Activated CD4-positive, alpha-beta T cell treated with anti-CD3 and anti-CD28 coated beads for 36 hours (primary cell): ENCODE results near the gene KISS1R. TPM values are rescaled to one million over a fixed set of nuclear protein-coding genes. Genes with fewer than 3 reads are reported as not detected.
A peak's percentile ranks its signal among the peaks of the same experiment; 100 is the strongest.

Experiments used
- ATAC-seq: fragments of 200-7000 bp; cut with Tn5 transposase; one replicate; pipeline ENCODE4 v1.10.0; 2021; ENCODE audit warnings: mild to moderate bottlenecking, moderate library complexity
- CTCF ChIA-PET: fragments of 350-600 bp; sonication (Branson Sonifier 250); formaldehyde crosslinking; loops from one replicate; lab custom pipeline; 2021; ENCODE audit warnings: antibody characterized with exemption; lab: Charles Lee
- POLR2A ChIA-PET: fragments of 350-600 bp; sonication (Branson Sonifier 250); formaldehyde crosslinking; loops from one replicate; lab custom pipeline; 2021; ENCODE audit warnings: antibody characterized with exemption, inconsistent platforms; lab: Charles Lee
- DNase-seq: peaks from one replicate; pipeline ENCODE4 v3.0.0-alpha.2; 2020
- H3K27ac Mint-ChIP-seq: one replicate; pipeline ENCODE4 v1.8.0; 2021; ENCODE audit warnings: mixed read lengths
- H3K27me3 Mint-ChIP-seq: one replicate; pipeline ENCODE4 v1.8.0; 2021; ENCODE audit warnings: mixed read lengths
- H3K36me3 Mint-ChIP-seq: one replicate; pipeline ENCODE4 v1.8.0; 2021; ENCODE audit warnings: low read depth, mixed read lengths
- H3K4me1 Mint-ChIP-seq: one replicate; pipeline ENCODE4 v1.8.0; 2021; ENCODE audit warnings: mixed read lengths
- H3K4me3 Mint-ChIP-seq: one replicate; pipeline ENCODE4 v1.8.0; 2021; ENCODE audit warnings: mild to moderate bottlenecking, moderate library complexity, mixed read lengths
- H3K9me3 Mint-ChIP-seq: one replicate; pipeline ENCODE4 v1.8.0; 2021; ENCODE audit warnings: low read depth, mixed read lengths
- intact Hi-C, 2 experiments: fragments of 100-400 bp; cut with DNase I in 1 of 2; cut with micrococcal nuclease in 1 of 2; formaldehyde crosslinking; loops; one replicate each; pipeline versions ENCODE4 v1.14.2 to v1.15.1; 2022 to 2024; cut with DNase I, micrococcal nuclease
- total RNA-seq, 2 experiments: library from RNA; stranded (reverse); gene quantifications; one replicate each; pipeline ENCODE4 v1.2.3, GENCODE V29; 2021

KISS1R gene
- total RNA-seq, 2 experiments from 2014 or later, result 14.3 to 18.4 TPM

GRCh38 chr19:902446-903226 is 14.5 kb upstream of the KISS1R start:
- intact Hi-C loops, result no loop called here
- Mint-ChIP-seq H3K36me3 (peaks cover 27% of the 10 kb centered on the region), H3K9me3 (no peaks in the 10 kb centered on the region), H3K4me3 (no peak overlapping the region), H3K4me1 (peaks cover 36% of the 10 kb centered on the region), H3K27me3 (no peaks in the 10 kb centered on the region), H3K27ac (no peak overlapping the region)
- ChIA-PET POLR2A (interaction anchor here (0.6 to 0.7 kb wide), 2 partner anchors 11 to 38 kb away, joined by 3 to 5 read pairs; no protein-coding TSS in a partner anchor), CTCF (interaction anchor here (0.6 to 1.4 kb wide), 2 partner anchors 9 to 173 kb away, joined by 3 read pairs; partner anchors contain the start of genes MED16 and RNU6-9)
- ATAC-seq, result no peak
- no peak for DNase-seq

DNA sequence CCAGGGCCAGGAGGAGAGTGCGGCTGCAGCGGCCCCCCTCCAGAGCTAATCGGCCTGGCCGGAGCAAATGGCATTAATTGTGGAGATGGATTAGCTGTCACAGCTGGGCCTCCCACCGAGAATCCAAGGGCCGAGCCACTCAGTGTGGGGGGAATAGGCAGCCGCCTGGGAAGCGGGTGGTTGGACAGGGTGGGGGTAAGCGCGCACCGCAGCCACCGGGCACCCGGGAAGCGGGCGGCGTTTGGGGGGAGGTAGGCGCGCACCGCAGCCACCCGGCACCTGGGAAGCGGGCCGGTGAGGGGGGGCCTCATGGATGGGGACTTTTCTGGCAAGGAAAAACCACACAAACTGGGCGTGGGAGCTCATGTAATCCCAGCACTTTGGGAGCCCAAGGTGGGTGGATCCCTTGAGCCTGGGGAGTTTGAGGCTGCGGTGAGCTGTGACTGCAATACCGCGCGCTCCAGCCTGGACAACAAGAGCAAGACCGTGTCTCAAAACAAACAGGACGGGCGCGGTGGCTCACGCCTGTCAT is 13.8 kb upstream of the KISS1R start:
- peaks cover 41% of the 10 kb centered on the region for H3K4me1 Mint-ChIP-seq
- H3K36me3 Mint-ChIP-seq, result peaks cover 28% of the 10 kb centered on the region
- intact Hi-C loops, result no loop called here
- ChIA-PET CTCF (interaction anchor here (0.6 to 0.9 kb wide), 5 partner anchors 40 to 633 kb away, joined by 3 to 4 read pairs (median 3); no protein-coding TSS in a partner anchor), POLR2A (interaction anchor here (0.6 to 0.7 kb wide), 3 partner anchors 11 to 342 kb away, joined by 3 to 5 read pairs (median 4); no protein-coding TSS in a partner anchor)
- no peak overlapping the region for H3K27ac Mint-ChIP-seq
- DNase-seq, result no peak
- no peak overlapping the region for H3K4me3 Mint-ChIP-seq
- H3K9me3 Mint-ChIP-seq, result no peaks in the 10 kb centered on the region
- no peak for ATAC-seq
- H3K27me3 Mint-ChIP-seq, result no peaks in the 10 kb centered on the region

DNA sequence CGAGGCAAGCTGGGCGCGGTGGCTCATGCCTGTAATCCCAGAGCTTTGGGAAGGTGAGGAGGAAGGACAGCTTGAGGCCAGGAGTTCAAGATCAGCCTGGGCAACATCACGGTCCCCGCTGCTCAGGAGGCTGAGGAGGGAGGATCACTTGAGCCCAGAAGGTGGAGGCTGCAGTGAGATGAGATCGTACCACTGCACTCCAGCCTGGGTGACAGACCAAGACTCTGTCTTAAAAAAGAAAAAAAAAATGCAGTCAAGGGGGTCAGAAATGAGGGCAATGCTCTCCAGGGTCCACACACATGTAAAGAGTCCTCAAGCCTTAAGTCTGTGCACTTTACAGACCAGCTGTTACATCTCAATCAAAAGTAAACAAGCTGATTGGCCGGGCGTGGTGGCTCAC is 12.6 kb upstream of the KISS1R start:
- ATAC-seq (no peak), DNase-seq (no peak)
- peaks cover 26% of the 10 kb centered on the region for H3K36me3 Mint-ChIP-seq
- no peaks in the 10 kb centered on the region for H3K27me3 Mint-ChIP-seq
- ChIA-PET POLR2A (interaction anchor here (0.7 to 1.0 kb wide), 2 partner anchors 11 to 122 kb away, joined by 9 to 10 read pairs; partner anchors contain the start of gene RNU6-9), CTCF (interaction anchor here (1.1 kb wide), 1 partner anchor 281 kb away, joined by 4 read pairs; no protein-coding TSS in a partner anchor)
- intact Hi-C loops, result no loop called here
- H3K4me1 Mint-ChIP-seq, result peaks cover 53% of the 10 kb centered on the region
- no peak overlapping the region for H3K4me3 Mint-ChIP-seq
- no peaks in the 10 kb centered on the region for H3K9me3 Mint-ChIP-seq
- H3K27ac Mint-ChIP-seq, result no peak overlapping the region

DNA sequence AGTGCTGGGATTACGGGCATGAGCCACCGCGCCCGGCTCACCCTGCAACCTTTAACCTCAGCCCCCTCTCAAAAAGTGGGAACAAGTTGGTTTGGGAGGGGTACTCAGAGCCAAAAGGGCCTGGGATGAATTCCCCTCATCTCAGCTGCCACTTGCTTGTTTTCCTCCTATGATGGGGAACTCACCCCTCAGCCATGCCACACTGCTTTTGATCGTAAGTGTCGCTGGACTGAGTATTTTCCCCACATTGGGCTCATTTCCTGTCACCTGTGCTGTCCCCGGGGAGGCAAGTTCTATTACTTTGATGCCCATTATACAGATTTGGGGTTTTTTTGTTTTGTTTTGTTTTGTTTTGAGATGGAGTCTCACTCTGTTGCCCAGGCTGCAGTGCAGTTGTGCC is 10.7 kb upstream of the KISS1R start:
- DNase-seq, result no peak
- Mint-ChIP-seq H3K36me3 (peaks cover 22% of the 10 kb centered on the region), H3K27ac (peak overlapping the region; percentile 80), H3K4me1 (peaks cover 56% of the 10 kb centered on the region), H3K9me3 (no peaks in the 10 kb centered on the region), H3K4me3 (no peak overlapping the region), H3K27me3 (no peaks in the 10 kb centered on the region)
- POLR2A ChIA-PET, result interaction anchor here (0.7 kb wide), 1 partner anchor 1155 kb away, joined by 9 read pairs; no protein-coding TSS in a partner anchor
- CTCF ChIA-PET, result interaction anchor here (1.5 to 2.1 kb wide), 2 partner anchors 13 to 43 kb away, joined by 3 to 7 read pairs; partner anchors contain the start of genes MED16 and RNU6-9
- ATAC-seq, result no peak
- intact Hi-C loops, result no loop called here

DNA sequence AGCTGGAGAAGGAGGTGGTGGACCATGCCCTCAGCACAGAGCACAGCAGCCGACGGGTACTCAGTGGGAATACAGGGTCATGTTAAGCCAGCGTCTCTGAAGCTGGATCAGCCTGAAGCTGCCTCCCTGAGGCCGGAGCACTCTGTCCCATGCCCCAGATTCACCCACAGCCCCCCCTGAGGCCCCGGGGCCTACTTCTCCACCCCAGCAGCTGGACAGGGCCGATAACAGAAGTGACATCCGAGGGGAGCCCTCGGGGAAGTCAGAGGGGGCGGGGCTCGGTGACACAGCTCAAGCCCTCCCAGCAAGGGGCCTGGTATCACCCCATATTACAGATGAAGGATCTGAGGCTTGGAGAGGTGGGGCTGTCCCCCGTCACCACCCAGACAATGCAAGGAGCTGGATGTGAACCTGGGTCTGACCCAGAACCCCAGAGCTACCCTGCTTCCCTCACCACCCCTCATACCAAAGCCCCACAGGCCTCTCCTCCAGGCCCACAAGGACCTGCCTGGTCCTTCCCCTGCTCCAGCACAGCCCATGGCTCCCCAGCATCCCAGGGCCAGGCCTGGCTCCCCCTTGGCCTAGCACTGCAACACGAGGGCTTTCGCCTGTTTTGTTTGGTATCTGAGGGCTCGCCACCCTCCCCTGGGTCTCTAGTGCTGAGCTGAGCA is 9.8 kb upstream of the KISS1R start:
- intact Hi-C loops, result no loop called here
- Mint-ChIP-seq H3K4me1 (peaks cover 55% of the 10 kb centered on the region), H3K36me3 (peaks cover 20% of the 10 kb centered on the region), H3K9me3 (no peaks in the 10 kb centered on the region), H3K27ac (peak overlapping the region; percentile 80), H3K4me3 (no peak overlapping the region), H3K27me3 (no peaks in the 10 kb centered on the region)
- DNase-seq (peak; percentile 70), ATAC-seq (peak; percentile 17)
- CTCF ChIA-PET, result interaction anchor here (1.2 to 2.1 kb wide), 3 partner anchors 14 to 76 kb away, joined by 3 to 7 read pairs (median 5); partner anchors contain the start of genes MED16, RNU6-9 and WDR18
- POLR2A ChIA-PET, result interaction anchor here (0.5 to 1.1 kb wide), 4 partner anchors 13 to 114 kb away, joined by 3 to 4 read pairs (median 3); partner anchors contain the start of genes MED16, RNU6-2 and RNU6-9

- Mint-ChIP-seq H3K4me1 (peaks cover 46% of the 10 kb centered on the region), H3K4me3 (peak overlapping the region; percentile 62), H3K27ac (peak overlapping the region; percentile 60), H3K36me3 (peaks cover 15% of the 10 kb centered on the region), H3K9me3 (no peaks in the 10 kb centered on the region), H3K27me3 (no peaks in the 10 kb centered on the region)
- intact Hi-C loops, result no loop called here
- ATAC-seq, result no peak
- CTCF ChIA-PET, result interaction anchor here (0.9 kb wide), 1 partner anchor 72 kb away, joined by 3 read pairs; the partner anchor contains the start of gene WDR18
- no peak for DNase-seq
- POLR2A ChIA-PET, result no interaction called here
Observed at GRCh38 chr19:911197-912033, 5.7 kb upstream of the KISS1R start.

GRCh38 chr19:912181-913079 is 4.7 kb upstream of the KISS1R start:
- Mint-ChIP-seq H3K36me3 (peaks cover 14% of the 10 kb centered on the region), H3K4me3 (peak overlapping the region; percentile 79), H3K27ac (no peak overlapping the region), H3K9me3 (no peaks in the 10 kb centered on the region), H3K4me1 (peaks cover 36% of the 10 kb centered on the region), H3K27me3 (no peaks in the 10 kb centered on the region)
- CTCF ChIA-PET, result no interaction called here
- DNase-seq (peak; percentile 50), ATAC-seq (no peak)
- intact Hi-C loops, result loop anchor here in 1 of 2 experiments (1.0 kb wide), 2 partner anchors 19 to 115 kb away; partner anchors contain the start of genes MED16, PTBP1 and RNU6-9
- POLR2A ChIA-PET, result no interaction called here

DNA sequence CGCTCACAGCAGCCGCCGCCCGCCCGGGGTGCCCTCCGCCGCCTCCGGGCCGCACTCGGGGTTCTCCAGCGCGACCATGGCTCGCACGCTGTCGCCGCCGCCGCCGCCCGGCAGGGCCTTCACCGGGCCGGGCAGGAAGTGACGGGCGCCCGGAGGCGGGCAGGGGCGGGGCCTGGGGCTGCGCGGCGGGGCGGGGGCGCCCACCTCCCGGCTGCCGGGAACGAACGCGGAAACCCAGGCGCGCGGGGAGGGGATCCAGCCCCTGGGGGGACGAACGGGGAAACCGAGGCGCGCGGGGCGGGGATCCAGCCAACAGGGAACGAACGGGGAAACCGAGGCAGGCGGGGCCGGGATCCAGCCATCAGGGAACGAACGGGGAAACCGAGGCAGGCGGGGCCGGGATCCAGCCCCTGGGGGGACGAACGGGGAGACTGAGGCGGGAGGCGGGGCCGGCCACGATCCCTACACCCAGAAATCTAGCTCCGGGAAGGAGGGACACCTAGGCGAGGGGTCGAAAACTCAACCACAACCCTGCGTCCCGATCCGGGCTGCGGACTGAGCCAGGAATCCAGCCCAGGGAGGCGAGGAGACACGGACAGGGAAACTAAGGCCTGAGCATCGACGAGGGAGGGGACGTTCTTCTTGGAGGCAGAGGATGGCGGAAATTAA is 3.9 kb upstream of the KISS1R start, which contains the start of gene R3HDM4:
R3HDM4 (minus strand) TSS at position 140 of the 669 bp plus-strand sequence; CDS start at position 78, 62 bp downstream.
- Mint-ChIP-seq H3K27ac (peak within 1 kb of the TSS; percentile 90), H3K9me3 (no peaks in the 10 kb centered on the region), H3K27me3 (no peaks in the 10 kb centered on the region), H3K4me3 (peak within 1 kb of the TSS; percentile 79), H3K4me1 (peaks cover 32% of the 10 kb centered on the region), H3K36me3 (peaks cover 8% of the 10 kb centered on the region)
- intact Hi-C loops, result loop anchor here in 1 of 2 experiments (1.0 kb wide), 2 partner anchors 20 to 116 kb away; partner anchors contain the start of genes MED16, PTBP1 and RNU6-9
- peak; percentile 57 for ATAC-seq
- DNase-seq, result peak; percentile 92
- POLR2A ChIA-PET, result no interaction called here
- CTCF ChIA-PET, result no interaction called here

DNA sequence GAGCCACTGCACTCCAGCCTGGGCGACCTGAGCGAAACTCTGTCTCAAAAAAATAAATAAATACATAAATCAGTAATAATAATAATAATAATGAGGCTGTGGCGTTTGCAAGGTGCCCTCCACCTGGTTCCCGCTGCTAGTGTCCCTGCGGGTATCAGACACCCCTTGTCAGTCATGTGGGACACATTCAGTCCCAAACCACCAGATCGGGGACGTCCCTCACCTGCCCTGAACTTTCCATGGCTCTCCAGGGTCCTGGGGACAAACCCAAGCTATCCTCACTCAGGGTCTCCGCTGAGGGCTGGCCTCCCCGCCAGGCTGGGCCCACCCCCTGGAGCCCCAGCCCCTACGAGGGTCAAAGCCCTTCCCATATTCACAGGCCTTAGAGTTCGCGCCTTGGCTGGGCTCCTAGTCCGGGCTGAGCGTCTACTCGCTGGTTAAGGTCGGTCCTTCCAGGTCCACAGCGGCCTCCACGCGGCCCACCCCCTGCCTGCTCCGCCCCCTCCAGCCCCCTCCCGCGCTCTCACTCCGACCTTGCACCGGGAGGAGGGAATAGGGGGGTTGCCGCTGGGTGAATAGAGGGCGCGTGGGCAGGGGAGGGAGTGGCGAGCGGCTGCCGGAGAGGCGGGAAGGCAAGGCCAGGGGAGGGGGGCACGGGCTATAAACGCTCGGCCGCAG is 349 bp upstream of the KISS1R start:
- Mint-ChIP-seq H3K27ac (no peak overlapping the region), H3K36me3 (peaks cover 8% of the 10 kb centered on the region), H3K9me3 (no peaks in the 10 kb centered on the region), H3K4me1 (peaks cover 17% of the 10 kb centered on the region), H3K4me3 (peak overlapping the region; percentile 32), H3K27me3 (no peaks in the 10 kb centered on the region)
- ATAC-seq, result no peak
- DNase-seq, result peak; percentile 70
- CTCF ChIA-PET, result no interaction called here
- POLR2A ChIA-PET, result no interaction called here
- intact Hi-C loops, result no loop called here
